Measurements from ENCODE around the gene EHD1. TPM values are rescaled to one million over a fixed set of nuclear protein-coding genes. Genes with fewer than 3 reads are reported as not detected.

Gene EHD1
- total RNA-seq, 1 donor from 2014 or later, result 61.0 TPM

GRCh38 chr11:64805481-64805880 is 72.9 kb downstream of the EHD1 start:
- Mint-ChIP-seq H3K9me3 (ENCODE audit: unreplicated experiment) (no peaks in the 10 kb centered on the region), H3K4me3 (ENCODE audit: unreplicated experiment) (no peak overlapping the region), H3K27ac (ENCODE audit: unreplicated experiment) (no peak overlapping the region), H3K27me3 (ENCODE audit: unreplicated experiment) (no peaks in the 10 kb centered on the region), H3K4me1 (ENCODE audit: unreplicated experiment) (peaks cover 28% of the 10 kb centered on the region), H3K36me3 (ENCODE audit: unreplicated experiment) (peaks cover 11% of the 10 kb centered on the region)
- no peak for TF ChIP-seq CTCF (IDR thresholded peaks at IDR 0.05)
- DNase-seq (ENCODE audit: extremely low spot score, unreplicated experiment), result no peak

GRCh38 chr11:64804346-64805210 is 73.8 kb downstream of the EHD1 start:
- Mint-ChIP-seq H3K4me1 (ENCODE audit: unreplicated experiment) (peaks cover 23% of the 10 kb centered on the region), H3K9me3 (ENCODE audit: unreplicated experiment) (no peaks in the 10 kb centered on the region), H3K27me3 (ENCODE audit: unreplicated experiment) (no peaks in the 10 kb centered on the region), H3K4me3 (ENCODE audit: unreplicated experiment) (peak overlapping the region; percentile 82), H3K27ac (ENCODE audit: unreplicated experiment) (peak overlapping the region; percentile 98), H3K36me3 (ENCODE audit: unreplicated experiment) (peaks cover 11% of the 10 kb centered on the region)
- no peak for TF ChIP-seq CTCF (IDR thresholded peaks at IDR 0.05)
- DNase-seq (ENCODE audit: extremely low spot score, unreplicated experiment), result no peak

- no peak for DNase-seq (ENCODE audit: extremely low spot score, unreplicated experiment)
- Mint-ChIP-seq H3K27ac (ENCODE audit: unreplicated experiment) (peak overlapping the region; percentile 98), H3K4me3 (ENCODE audit: unreplicated experiment) (peak overlapping the region; percentile 82), H3K36me3 (ENCODE audit: unreplicated experiment) (peaks cover 11% of the 10 kb centered on the region), H3K9me3 (ENCODE audit: unreplicated experiment) (no peaks in the 10 kb centered on the region), H3K4me1 (ENCODE audit: unreplicated experiment) (peaks cover 19% of the 10 kb centered on the region), H3K27me3 (ENCODE audit: unreplicated experiment) (no peaks in the 10 kb centered on the region)
- no peak for TF ChIP-seq CTCF (IDR thresholded peaks at IDR 0.05)
Measured at GRCh38 chr11:64803846-64804345, 74.5 kb downstream of the EHD1 start.

- H3K36me3 Mint-ChIP-seq (ENCODE audit: unreplicated experiment), result peaks cover 13% of the 10 kb centered on the region
- no peaks in the 10 kb centered on the region for H3K27me3 Mint-ChIP-seq (ENCODE audit: unreplicated experiment)
- peak within 1 kb of the TSS; percentile 98 for H3K27ac Mint-ChIP-seq (ENCODE audit: unreplicated experiment)
- peaks cover 19% of the 10 kb centered on the region for H3K4me1 Mint-ChIP-seq (ENCODE audit: unreplicated experiment)
- TF ChIP-seq CTCF (IDR thresholded peaks at IDR 0.05), result peak; percentile 49
- H3K4me3 Mint-ChIP-seq (ENCODE audit: unreplicated experiment), result peak within 1 kb of the TSS; percentile 82
- no peaks in the 10 kb centered on the region for H3K9me3 Mint-ChIP-seq (ENCODE audit: unreplicated experiment)
- peak; percentile 95 for DNase-seq (ENCODE audit: extremely low spot score, unreplicated experiment)
Measured at GRCh38 chr11:64803158-64803845, 75.1 kb downstream of the EHD1 start, which contains the start of gene MAP4K2. MAP4K2 (minus strand) TSS chr11:64803214; CDS start chr11:64803149, 65 bp downstream.

All from osteocyte (in vitro differentiated cells).